Stimulated activated CD4-positive, alpha-beta T cell treated with anti-CD3 and anti-CD28 coated beads, Interleukin-15, amount 100 ng/mL, for 24 hours (primary cell): Measurements from ENCODE around the gene KRTAP2-3.

ENCODE experiments used
- DNase-seq: peaks from one replicate; pipeline ENCODE4 v3.0.0-alpha.2; 2020

The KRTAP2-3 gene

GRCh38 chr17:41026715-41027471 is 33.0 kb downstream of the KRTAP2-3 start, which contains the start of gene KRTAP1-5:
KRTAP1-5 (minus strand) TSS chr17:41027208; CDS start chr17:41027155, 53 bp downstream.
- no peak for DNase-seq

- DNase-seq = no peak
Measured at GRCh38 chr17:41024697-41025096, 35.2 kb downstream of the KRTAP2-3 start.

GRCh38 chr17:41020336-41020735 is 39.6 kb downstream of the KRTAP2-3 start:
- no peak for DNase-seq

- no peak for DNase-seq
Measured at GRCh38 chr17:41019415-41019814, 40.5 kb downstream of the KRTAP2-3 start.

GRCh38 chr17:41018541-41018940 is 41.4 kb downstream of the KRTAP2-3 start:
- no peak for DNase-seq

GRCh38 chr17:41016578-41017215 is 43.2 kb downstream of the KRTAP2-3 start:
- no peak for DNase-seq

- DNase-seq = no peak
Measured at GRCh38 chr17:41015454-41015853, 44.5 kb downstream of the KRTAP2-3 start.

GRCh38 chr17:41013606-41014005 is 46.3 kb downstream of the KRTAP2-3 start:
- no peak for DNase-seq

GRCh38 chr17:41013181-41013580 is 46.7 kb downstream of the KRTAP2-3 start:
- DNase-seq = no peak

GRCh38 chr17:41012326-41013120 is 47.4 kb downstream of the KRTAP2-3 start:
- no peak for DNase-seq

- no peak for DNase-seq
Measured at GRCh38 chr17:41010441-41010840, 49.5 kb downstream of the KRTAP2-3 start.

- no peak for DNase-seq
Measured at GRCh38 chr17:41009936-41010335, 50.0 kb downstream of the KRTAP2-3 start.

- DNase-seq = no peak
Measured at GRCh38 chr17:41009301-41009760, 50.6 kb downstream of the KRTAP2-3 start.
